CD14-positive monocyte (primary cell): ENCODE measurements around the gene USP3. TPM values are rescaled to one million over a fixed set of nuclear protein-coding genes. Genes with fewer than 3 reads are reported as not detected.
A peak's percentile ranks its signal among the peaks of the same experiment; 100 is the strongest.

Experiments used
- DNase-seq, 3 donors: peaks; one replicate each; pipeline ENCODE4 v3.0.0-alpha.2; 2011 to 2022
- H2AFZ ChIP-seq: 2 replicates; pipeline ENCODE4 v1.6.0; 2012; ENCODE audit warnings: mild to moderate bottlenecking, low read depth, low read length, inconsistent platforms; ENCODE audit not compliant: insufficient read depth, poor library complexity, severe bottlenecking
- H3K27ac ChIP-seq, 2 donors: 1 replicate in 1 of 2; 2 replicates in 1 of 2; pipeline ENCODE4 v1.5.1; 2012 to 2013; ENCODE audit warnings: low read length in 2 of 2, control low read depth in 1 of 2, inconsistent platforms in 1 of 2, low read depth in 1 of 2, mild to moderate bottlenecking in 1 of 2
- H3K27me3 ChIP-seq, 2 donors: one replicate each; pipeline versions ENCODE4 v1.6.0 to v1.6.1; 2011 to 2013; ENCODE audit warnings: low read length in 2 of 2; ENCODE audit not compliant: control insufficient read depth in 2 of 2, insufficient read depth in 2 of 2
- H3K36me3 ChIP-seq, 2 donors: replicated peaks in 1 of 2; 1 replicate in 1 of 2; 2 replicates in 1 of 2; pipeline versions ENCODE4 v1.5.1 to v1.6.1; 2012 to 2013; ENCODE audit warnings: low read length in 2 of 2, control low read depth in 1 of 2, inconsistent platforms in 1 of 2, mild to moderate bottlenecking in 1 of 2; ENCODE audit not compliant: insufficient read depth in 2 of 2, control insufficient read depth in 1 of 2
- H3K4me1 ChIP-seq, 2 donors: 1 replicate in 1 of 2; 2 replicates in 1 of 2; pipeline versions ENCODE4 v1.5.1 to v1.6.1; 2012 to 2013; ENCODE audit warnings: low read length in 2 of 2, control low read depth in 1 of 2, inconsistent platforms in 1 of 2, mild to moderate bottlenecking in 1 of 2, moderate library complexity in 1 of 2; ENCODE audit not compliant: insufficient read depth in 2 of 2, control insufficient read depth in 1 of 2
- H3K4me2 ChIP-seq: replicated peaks from 2 replicates; pipeline ENCODE3; 2012; ENCODE audit warnings: low read length, moderate library complexity, mild to moderate bottlenecking; ENCODE audit not compliant: poor library complexity, severe bottlenecking; ENCODE audit errors: extremely low read depth
- H3K4me3 ChIP-seq, 3 experiments: fragments of 200-600 bp in 1 of 3; sonication (generic) in 1 of 3; replicated peaks in 1 of 3; 1 replicate in 2 of 3; 2 replicates in 1 of 3; pipeline ENCODE4 v1.5.1; 2011 to 2013; ENCODE audit warnings: low read length in 3 of 3, mild to moderate bottlenecking in 3 of 3, control low read depth in 2 of 3, low read depth in 2 of 3, inconsistent platforms in 1 of 3, moderate library complexity in 1 of 3
- H3K79me2 ChIP-seq: 2 replicates; pipeline ENCODE4 v1.6.0; 2012; ENCODE audit warnings: mild to moderate bottlenecking, control low read depth, inconsistent platforms, low read length, moderate library complexity; ENCODE audit not compliant: insufficient read depth
- H3K9ac ChIP-seq: 2 replicates; pipeline ENCODE4 v1.6.0; 2017; ENCODE audit warnings: low read length, mild to moderate bottlenecking; ENCODE audit not compliant: insufficient read depth, poor library complexity, severe bottlenecking
- H3K9me3 ChIP-seq, 2 donors: replicated peaks in 1 of 2; 1 replicate in 1 of 2; 2 replicates in 1 of 2; pipeline versions ENCODE4 v1.5.1 to v1.6.1; 2012 to 2013; ENCODE audit warnings: low read length in 2 of 2, control low read depth in 1 of 2; ENCODE audit not compliant: control insufficient read depth in 1 of 2, insufficient read depth in 1 of 2
- H4K20me1 ChIP-seq: 2 replicates; pipeline ENCODE4 v1.6.0; 2012; ENCODE audit warnings: mild to moderate bottlenecking, low read length, control low read depth, moderate library complexity; ENCODE audit not compliant: insufficient read depth
- H3K27ac Mint-ChIP-seq, 7 donors: one replicate each; pipeline ENCODE4 v1.8.0; 2020; ENCODE audit warnings: mild to moderate bottlenecking in 7 of 7, mixed read lengths in 7 of 7, moderate library complexity in 6 of 7, inconsistent platforms in 2 of 7
- H3K27me3 Mint-ChIP-seq, 3 donors: one replicate each; pipeline ENCODE4 v1.8.0; 2021 to 2022; ENCODE audit warnings: low read depth in 3 of 3, mild to moderate bottlenecking in 3 of 3, mixed read lengths in 3 of 3, moderate library complexity in 3 of 3, inconsistent platforms in 1 of 3
- H3K36me3 Mint-ChIP-seq, 2 donors: one replicate each; pipeline ENCODE4 v1.8.0; 2020; ENCODE audit warnings: mixed read lengths in 2 of 2, inconsistent platforms in 1 of 2, mild to moderate bottlenecking in 1 of 2
- H3K4me1 Mint-ChIP-seq: one replicate; pipeline ENCODE4 v1.8.0; 2020; ENCODE audit warnings: mild to moderate bottlenecking, mixed read lengths
- H3K4me3 Mint-ChIP-seq, 2 donors: one replicate each; pipeline ENCODE4 v1.8.0; 2020; ENCODE audit warnings: mild to moderate bottlenecking in 2 of 2, mixed read lengths in 2 of 2, moderate library complexity in 1 of 2
- H3K9me3 Mint-ChIP-seq, 7 donors: one replicate each; pipeline ENCODE4 v1.8.0; 2020 to 2022; ENCODE audit warnings: mixed read lengths in 7 of 7, mild to moderate bottlenecking in 6 of 7, moderate library complexity in 6 of 7, inconsistent platforms in 2 of 7
- WGBS: methylation state at CpG from one replicate; pipeline ENCODE4 v1.1.5; 2013; ENCODE audit warnings: missing lambda C conversion rate; ENCODE audit not compliant: insufficient coverage; 5-methylcytosine and 5-hydroxymethylcytosine counted together
- intact Hi-C, 2 donors: fragments of 100-400 bp; cut with micrococcal nuclease; formaldehyde crosslinking; loops; one replicate each; pipeline versions ENCODE4 v1.15.0 to v1.15.1; 2023
- polyA plus RNA-seq, 3 donors: library from polyadenylated mRNA; depleted of rRNA in 1 of 3; unstranded in 2 of 3; stranded (reverse) in 1 of 3; fragments of 300-500 nt in 2 of 3; fragments of >200 nt in 1 of 3; fragmentation: Illumina TruSeq in 2 of 3; gene quantifications; 1 replicate in 2 of 3; 2 replicates in 1 of 3; pipeline ENCODE4 v1.2.3, GENCODE V29; 2012 to 2021
- TF ChIP-seq, protein P1 (sequence below): fragments of 200-600 bp; IDR thresholded peaks from one replicate; pipeline ENCODE4 v1.8.0; 2022; ENCODE audit warnings: antibody characterized with exemption, mild to moderate bottlenecking

Gene USP3
- polyA plus RNA-seq, 3 donors, result 91.4 to 167 (median 122) TPM

DNA sequence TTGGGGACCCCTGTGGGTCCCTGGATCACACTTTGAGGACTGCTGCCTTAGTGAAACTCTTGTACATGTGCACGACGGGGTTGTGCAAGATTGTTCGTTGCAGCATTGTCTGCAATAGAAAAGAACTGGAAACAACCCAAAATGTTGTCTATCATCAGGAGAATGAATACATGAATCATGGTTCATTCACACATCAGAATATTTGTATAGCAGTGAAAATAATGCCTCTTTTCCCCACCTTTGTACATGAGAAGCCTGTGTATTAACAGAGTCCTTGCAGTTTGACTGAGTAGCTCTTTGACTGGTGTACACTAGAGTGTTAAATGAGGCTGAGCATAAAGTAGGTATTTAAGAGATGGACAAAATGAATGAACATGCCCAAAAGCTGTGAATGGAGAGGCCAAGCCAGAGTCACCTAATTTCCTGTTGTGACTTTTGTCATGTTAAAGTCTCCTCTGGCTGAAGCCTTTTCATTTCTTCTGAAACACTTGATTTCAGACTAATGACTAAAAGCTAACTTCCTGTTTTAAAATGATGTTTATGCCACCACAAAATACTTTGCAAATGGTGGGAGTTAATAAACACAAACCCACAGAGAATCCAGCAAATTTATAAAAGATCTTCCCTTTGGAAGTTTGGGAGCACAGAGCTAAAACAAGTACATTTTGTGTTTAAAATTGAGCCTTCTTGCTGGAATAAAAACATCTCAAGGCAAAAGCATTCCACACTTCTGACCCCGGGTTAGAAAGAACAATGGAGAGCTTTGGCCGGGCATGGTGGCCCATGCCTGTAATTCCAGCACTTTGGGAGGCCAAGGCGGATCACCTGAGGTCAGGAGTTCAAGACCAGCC is 20.6 kb upstream of the USP3 start:
- H2AFZ ChIP-seq, result no peak overlapping the region

More for the DNA sequence above, 20.6 kb upstream of the USP3 start:
- Mint-ChIP-seq H3K27me3 (peaks cover 0 to 2% (median 0%) of the 10 kb centered on the region in 3 donors), H3K36me3 (peaks cover 0 to 3% of the 10 kb centered on the region in 2 donors), H3K27ac (peak overlapping the region; percentile 88 to 97 (median 94)), H3K4me1 (peaks cover 86% of the 10 kb centered on the region), H3K9me3 (no peaks in the 10 kb centered on the region), H3K4me3 (peak overlapping the region in 1 of 2 donors; percentile 64)
- TF ChIP-seq, protein P1, sequence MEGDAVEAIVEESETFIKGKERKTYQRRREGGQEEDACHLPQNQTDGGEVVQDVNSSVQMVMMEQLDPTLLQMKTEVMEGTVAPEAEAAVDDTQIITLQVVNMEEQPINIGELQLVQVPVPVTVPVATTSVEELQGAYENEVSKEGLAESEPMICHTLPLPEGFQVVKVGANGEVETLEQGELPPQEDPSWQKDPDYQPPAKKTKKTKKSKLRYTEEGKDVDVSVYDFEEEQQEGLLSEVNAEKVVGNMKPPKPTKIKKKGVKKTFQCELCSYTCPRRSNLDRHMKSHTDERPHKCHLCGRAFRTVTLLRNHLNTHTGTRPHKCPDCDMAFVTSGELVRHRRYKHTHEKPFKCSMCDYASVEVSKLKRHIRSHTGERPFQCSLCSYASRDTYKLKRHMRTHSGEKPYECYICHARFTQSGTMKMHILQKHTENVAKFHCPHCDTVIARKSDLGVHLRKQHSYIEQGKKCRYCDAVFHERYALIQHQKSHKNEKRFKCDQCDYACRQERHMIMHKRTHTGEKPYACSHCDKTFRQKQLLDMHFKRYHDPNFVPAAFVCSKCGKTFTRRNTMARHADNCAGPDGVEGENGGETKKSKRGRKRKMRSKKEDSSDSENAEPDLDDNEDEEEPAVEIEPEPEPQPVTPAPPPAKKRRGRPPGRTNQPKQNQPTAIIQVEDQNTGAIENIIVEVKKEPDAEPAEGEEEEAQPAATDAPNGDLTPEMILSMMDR, result no peak
- intact Hi-C loops, result loop anchor here in 1 of 2 donors (5.0 kb wide), 1 partner anchor 34 kb away; no protein-coding TSS in a partner anchor
- no peaks in the 10 kb centered on the region for H4K20me1 ChIP-seq
- peak overlapping the region; percentile 17 for H3K9ac ChIP-seq
- peak in 2 of 3 donors; percentile 77 to 85 for DNase-seq
- H3K4me3 ChIP-seq, result peak overlapping the region in 1 of 3 experiments; percentile 29
- H3K27me3 ChIP-seq, result no peaks in the 10 kb centered on the region
- no peaks in the 10 kb centered on the region for H3K36me3 ChIP-seq
- H3K79me2 ChIP-seq, result peaks cover 58% of the 10 kb centered on the region
- peak overlapping the region; percentile 52 to 92 for H3K27ac ChIP-seq
- WGBS, result 100% methylated on average over 1 of the region's 6 CpGs
- peak overlapping the region; percentile 55 for H3K4me2 ChIP-seq
- H3K4me1 ChIP-seq, result peaks cover 95 to 99% of the 10 kb centered on the region in 2 donors
- H3K9me3 ChIP-seq, result no peaks in the 10 kb centered on the region
